GM23248 (cell line): ENCODE measurements around the gene FAM118B.

Experiments
- EZH2 ChIP-seq: fragments of 200-600 bp; sonication (generic); IDR thresholded peaks from 2 replicates; pipeline ENCODE4 v1.6.1; 2018; ENCODE audit warnings: antibody characterized with exemption, mild to moderate bottlenecking; ENCODE audit not compliant: insufficient read depth, poor library complexity, severe bottlenecking
- EZH2phosphoT487 ChIP-seq: fragments of 200-600 bp; sonication (generic); IDR thresholded peaks from 2 replicates; pipeline ENCODE4 v1.6.1; 2018; ENCODE audit warnings: antibody characterized with exemption, moderate library complexity, mild to moderate bottlenecking, low read depth; ENCODE audit not compliant: insufficient read depth

- no peak for TF ChIP-seq EZH2
- no peak for TF ChIP-seq EZH2phosphoT487
Measured at GRCh38 chr11:126277780-126278179, 66.2 kb downstream of the FAM118B start.
